ENCODE data around the gene PEF1.

Gene PEF1

GRCh38 chr1:31617916-31618746 is 26.5 kb downstream of the PEF1 start:
- Histone ChIP-seq H3K27ac (ENCODE audit: low read length) (no peak overlapping the region), H3K4me3 (ENCODE audit: low read length) (peak overlapping the region; percentile 71), H3K4me1 (ENCODE audit: control insufficient read depth, low read depth, low read length) (no peaks in the 10 kb centered on the region), H3K9me3 (ENCODE audit: control insufficient read depth, low read depth, low read length) (no peaks in the 10 kb centered on the region), H3K9ac (ENCODE audit: low read length) (peak overlapping the region; percentile 25), H3K27me3 (ENCODE audit: control insufficient read depth, insufficient read depth, low read length) (peaks cover 28% of the 10 kb centered on the region), H3K36me3 (ENCODE audit: control insufficient read depth, low read depth, low read length) (no peaks in the 10 kb centered on the region)

DNA sequence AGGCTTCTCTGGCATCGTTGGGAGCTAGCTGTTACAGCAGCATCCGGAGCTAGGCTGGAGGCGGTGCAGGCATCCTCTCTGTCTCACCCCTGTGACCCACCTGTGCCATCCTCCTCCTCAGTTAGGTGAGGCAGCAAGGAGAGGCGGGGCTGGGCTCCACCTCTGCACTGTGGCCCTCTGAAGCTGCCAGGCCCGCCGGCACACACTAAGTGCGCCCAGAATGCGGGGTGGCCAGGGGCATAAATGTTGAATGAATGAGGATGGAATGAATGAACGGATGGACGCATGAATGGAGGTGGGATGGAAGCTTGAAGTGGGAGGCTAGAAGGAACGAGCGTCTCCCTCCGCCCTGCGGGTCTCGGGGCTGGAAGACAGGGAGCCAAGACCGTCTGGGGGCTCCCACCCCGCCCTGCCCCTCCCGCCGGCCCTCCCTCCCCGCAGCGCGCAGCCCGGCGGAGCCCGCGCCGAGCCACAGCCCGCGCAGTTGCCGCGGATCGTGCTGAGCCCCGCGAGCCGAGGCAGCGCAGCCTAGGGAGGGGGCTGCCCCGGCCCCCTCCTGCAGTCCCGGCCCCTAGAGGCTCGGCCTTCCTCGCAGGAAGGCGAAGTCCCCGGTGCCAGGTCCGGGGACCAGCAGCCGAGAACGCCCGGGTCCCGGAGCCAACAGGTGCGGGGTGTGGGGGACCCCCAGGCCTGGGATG is 27.3 kb downstream of the PEF1 start, which contains the start of gene HCRTR1:
HCRTR1 (plus strand) TSS at position 472 of the 698 bp plus-strand sequence. CDS start 1,504 bp downstream, outside the sequence.
- Histone ChIP-seq H3K9me3 (ENCODE audit: control insufficient read depth, low read depth, low read length) (no peaks in the 10 kb centered on the region), H3K36me3 (ENCODE audit: control insufficient read depth, low read depth, low read length) (no peaks in the 10 kb centered on the region), H3K4me1 (ENCODE audit: control insufficient read depth, low read depth, low read length) (no peaks in the 10 kb centered on the region), H3K27me3 (ENCODE audit: control insufficient read depth, insufficient read depth, low read length) (peaks cover 28% of the 10 kb centered on the region), H3K27ac (ENCODE audit: low read length) (no peak within 1 kb of the TSS), H3K4me3 (ENCODE audit: low read length) (peak within 1 kb of the TSS; percentile 71), H3K9ac (ENCODE audit: low read length) (peak within 1 kb of the TSS; percentile 25)

GRCh38 chr1:31615939-31616338 is 28.7 kb downstream of the PEF1 start:
- no peak overlapping the region for H3K27ac ChIP-seq (ENCODE audit: low read length)
- no peaks in the 10 kb centered on the region for H3K36me3 ChIP-seq (ENCODE audit: control insufficient read depth, low read depth, low read length)
- peaks cover 28% of the 10 kb centered on the region for H3K27me3 ChIP-seq (ENCODE audit: control insufficient read depth, insufficient read depth, low read length)
- H3K9ac ChIP-seq (ENCODE audit: low read length) = no peak overlapping the region
- H3K4me3 ChIP-seq (ENCODE audit: low read length) = no peak overlapping the region
- H3K9me3 ChIP-seq (ENCODE audit: control insufficient read depth, low read depth, low read length) = no peaks in the 10 kb centered on the region
- no peaks in the 10 kb centered on the region for H3K4me1 ChIP-seq (ENCODE audit: control insufficient read depth, low read depth, low read length)

DNA sequence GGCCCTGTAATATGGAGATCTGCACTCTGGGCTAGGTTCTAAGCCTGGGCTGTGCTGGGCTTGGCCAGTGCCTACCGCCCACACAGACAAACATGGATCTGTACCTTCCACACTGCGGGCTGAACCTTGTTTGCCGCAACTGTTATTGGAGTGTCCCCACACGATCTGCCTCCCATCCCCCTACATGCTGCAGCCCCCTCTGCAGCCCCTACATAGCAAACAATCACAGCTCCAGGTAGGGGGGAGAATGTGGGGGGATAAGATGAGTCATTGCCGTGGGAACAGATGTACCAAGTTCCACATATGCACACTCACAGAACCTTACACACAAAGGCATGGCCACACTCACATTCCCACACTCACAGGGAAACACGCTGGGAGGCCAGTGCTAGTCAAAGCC is 29.3 kb downstream of the PEF1 start:
- Histone ChIP-seq H3K36me3 (ENCODE audit: control insufficient read depth, low read depth, low read length) (no peaks in the 10 kb centered on the region), H3K4me1 (ENCODE audit: control insufficient read depth, low read depth, low read length) (no peaks in the 10 kb centered on the region), H3K9ac (ENCODE audit: low read length) (no peak overlapping the region), H3K9me3 (ENCODE audit: control insufficient read depth, low read depth, low read length) (no peaks in the 10 kb centered on the region), H3K27me3 (ENCODE audit: control insufficient read depth, insufficient read depth, low read length) (peaks cover 28% of the 10 kb centered on the region), H3K27ac (ENCODE audit: low read length) (no peak overlapping the region), H3K4me3 (ENCODE audit: low read length) (no peak overlapping the region)

GRCh38 chr1:31614414-31615005 is 30.2 kb downstream of the PEF1 start:
- no peak overlapping the region for H3K27ac ChIP-seq (ENCODE audit: low read length)

DNA sequence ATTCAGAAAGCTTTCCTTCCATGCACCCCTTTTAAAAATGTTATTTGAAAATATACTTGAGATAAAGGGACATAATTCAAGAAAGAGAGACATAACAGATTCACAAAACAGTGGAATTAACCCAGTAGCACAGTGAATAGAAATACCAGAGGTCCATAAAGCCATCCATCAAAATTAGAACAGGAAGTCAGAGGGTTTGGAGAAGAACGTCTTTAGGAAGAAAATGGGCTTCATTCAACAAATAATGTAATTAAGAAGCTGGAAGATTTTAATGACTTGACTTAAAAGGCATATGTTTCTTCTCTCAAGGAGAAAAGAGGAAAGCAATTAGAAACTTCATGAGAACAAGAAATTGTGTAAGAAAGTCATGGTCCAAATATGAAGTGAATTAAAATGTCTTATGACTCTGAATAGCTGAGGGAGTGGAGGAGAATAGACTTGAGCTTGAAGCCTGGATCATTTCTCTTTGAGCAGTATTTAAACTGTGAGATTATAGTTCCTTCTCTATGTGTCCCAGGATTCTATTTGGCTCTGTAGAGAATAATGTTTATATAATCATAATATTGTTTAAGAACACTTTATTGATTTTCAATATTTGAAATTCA is 35.1 kb downstream of the PEF1 start:
- H3K27ac ChIP-seq (ENCODE audit: low read length) = no peak overlapping the region
- no peaks in the 10 kb centered on the region for H3K36me3 ChIP-seq (ENCODE audit: control insufficient read depth, low read depth, low read length)
- H3K9ac ChIP-seq (ENCODE audit: low read length) = no peak overlapping the region
- H3K4me1 ChIP-seq (ENCODE audit: control insufficient read depth, low read depth, low read length) = no peaks in the 10 kb centered on the region
- H3K9me3 ChIP-seq (ENCODE audit: control insufficient read depth, low read depth, low read length) = no peaks in the 10 kb centered on the region
- no peaks in the 10 kb centered on the region for H3K27me3 ChIP-seq (ENCODE audit: control insufficient read depth, insufficient read depth, low read length)
- H3K4me3 ChIP-seq (ENCODE audit: low read length) = no peak overlapping the region

More at GRCh38 chr1:31614414-31615005, 30.2 kb downstream of the PEF1 start:
- Histone ChIP-seq H3K36me3 (ENCODE audit: control insufficient read depth, low read depth, low read length) (no peaks in the 10 kb centered on the region), H3K4me3 (ENCODE audit: low read length) (no peak overlapping the region), H3K9ac (ENCODE audit: low read length) (no peak overlapping the region), H3K9me3 (ENCODE audit: control insufficient read depth, low read depth, low read length) (no peaks in the 10 kb centered on the region), H3K4me1 (ENCODE audit: control insufficient read depth, low read depth, low read length) (no peaks in the 10 kb centered on the region), H3K27me3 (ENCODE audit: control insufficient read depth, insufficient read depth, low read length) (peaks cover 28% of the 10 kb centered on the region)

- no peak overlapping the region for H3K4me3 ChIP-seq (ENCODE audit: low read length)
- no peak overlapping the region for H3K27ac ChIP-seq (ENCODE audit: low read length)
- H3K9me3 ChIP-seq (ENCODE audit: control insufficient read depth, low read depth, low read length) = no peaks in the 10 kb centered on the region
- H3K27me3 ChIP-seq (ENCODE audit: control insufficient read depth, insufficient read depth, low read length) = no peaks in the 10 kb centered on the region
- no peaks in the 10 kb centered on the region for H3K36me3 ChIP-seq (ENCODE audit: control insufficient read depth, low read depth, low read length)
- no peak overlapping the region for H3K9ac ChIP-seq (ENCODE audit: low read length)
- H3K4me1 ChIP-seq (ENCODE audit: control insufficient read depth, low read depth, low read length) = no peaks in the 10 kb centered on the region
These were observed 37.3 kb downstream of the PEF1 start for GRCh38 chr1:31607360-31607759.

DNA sequence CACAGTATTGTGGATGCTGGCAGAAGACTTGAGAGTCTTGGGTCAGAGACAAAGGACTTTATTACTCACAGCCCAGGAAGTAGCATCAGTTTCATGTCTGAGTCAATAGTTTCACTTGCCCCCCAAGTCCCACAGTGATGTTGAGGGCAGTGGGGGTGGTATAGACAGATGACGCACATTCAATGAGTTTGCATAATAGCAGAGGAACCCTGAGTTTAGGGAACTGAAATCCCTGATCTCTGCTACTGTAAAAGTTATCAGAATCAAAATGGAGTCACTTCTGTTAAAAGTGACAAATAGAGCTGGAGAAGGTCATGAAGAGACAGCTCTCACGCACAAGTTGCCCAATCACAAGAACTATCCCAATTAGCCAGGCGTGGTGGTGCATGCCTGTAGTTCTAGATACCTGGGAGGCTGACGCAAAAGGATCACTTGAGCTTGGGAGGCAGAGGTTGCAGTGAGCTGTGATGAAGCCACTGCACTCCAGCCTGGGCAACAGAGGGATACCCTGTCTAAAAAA is 38.7 kb downstream of the PEF1 start:
- Histone ChIP-seq H3K4me1 (ENCODE audit: control insufficient read depth, low read depth, low read length) (no peaks in the 10 kb centered on the region), H3K9me3 (ENCODE audit: control insufficient read depth, low read depth, low read length) (no peaks in the 10 kb centered on the region), H3K27me3 (ENCODE audit: control insufficient read depth, insufficient read depth, low read length) (no peaks in the 10 kb centered on the region), H3K9ac (ENCODE audit: low read length) (no peak overlapping the region), H3K36me3 (ENCODE audit: control insufficient read depth, low read depth, low read length) (no peaks in the 10 kb centered on the region), H3K4me3 (ENCODE audit: low read length) (no peak overlapping the region), H3K27ac (ENCODE audit: low read length) (no peak overlapping the region)

DNA sequence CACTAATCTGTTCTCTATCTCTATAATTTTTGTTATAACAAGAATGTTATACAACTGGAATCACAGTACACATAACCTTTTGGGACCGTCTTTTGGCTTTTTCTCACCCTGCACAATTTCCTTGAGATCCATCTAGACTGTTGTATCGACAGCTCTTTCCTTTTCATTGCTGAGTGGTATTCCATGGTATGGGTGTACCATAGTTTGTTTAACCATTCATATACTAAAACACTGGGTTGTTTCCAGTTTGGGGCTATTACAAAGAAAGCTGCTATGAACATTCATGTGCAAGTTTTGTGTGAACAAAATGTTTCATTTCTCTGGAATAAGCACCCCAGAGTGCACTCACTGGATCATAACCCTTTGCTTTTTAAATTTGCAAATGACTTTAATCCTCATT is 42.6 kb downstream of the PEF1 start:
- Histone ChIP-seq H3K9me3 (ENCODE audit: control insufficient read depth, low read depth, low read length) (no peaks in the 10 kb centered on the region), H3K4me3 (ENCODE audit: low read length) (no peak overlapping the region), H3K4me1 (ENCODE audit: control insufficient read depth, low read depth, low read length) (no peaks in the 10 kb centered on the region), H3K27me3 (ENCODE audit: control insufficient read depth, insufficient read depth, low read length) (no peaks in the 10 kb centered on the region), H3K27ac (ENCODE audit: low read length) (no peak overlapping the region), H3K36me3 (ENCODE audit: control insufficient read depth, low read depth, low read length) (no peaks in the 10 kb centered on the region), H3K9ac (ENCODE audit: low read length) (no peak overlapping the region)

DNA sequence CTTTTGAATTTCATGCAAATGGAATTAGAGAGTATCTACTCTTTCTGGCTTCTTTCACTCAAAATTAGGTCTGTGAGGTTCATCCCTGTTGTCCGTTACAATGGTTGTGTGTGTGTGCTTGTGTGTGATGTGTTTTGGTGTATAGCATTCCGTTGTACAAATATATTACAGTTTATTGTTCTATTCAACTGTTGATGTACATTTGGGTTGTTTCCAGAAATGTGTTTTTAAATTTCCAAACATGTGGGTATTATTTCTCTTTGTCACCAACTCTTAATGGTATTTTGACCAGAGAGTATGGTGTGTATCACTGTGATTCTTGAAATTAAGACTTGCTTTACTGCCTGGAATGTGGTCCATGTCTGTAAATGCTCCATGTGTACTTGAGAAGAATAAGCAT is 44.0 kb downstream of the PEF1 start:
- Histone ChIP-seq H3K27ac (ENCODE audit: low read length) (no peak overlapping the region), H3K4me1 (ENCODE audit: control insufficient read depth, low read depth, low read length) (no peaks in the 10 kb centered on the region), H3K9ac (ENCODE audit: low read length) (no peak overlapping the region), H3K4me3 (ENCODE audit: low read length) (no peak overlapping the region), H3K27me3 (ENCODE audit: control insufficient read depth, insufficient read depth, low read length) (no peaks in the 10 kb centered on the region), H3K36me3 (ENCODE audit: control insufficient read depth, low read depth, low read length) (no peaks in the 10 kb centered on the region), H3K9me3 (ENCODE audit: control insufficient read depth, low read depth, low read length) (no peaks in the 10 kb centered on the region)

GRCh38 chr1:31598980-31599379 is 45.7 kb downstream of the PEF1 start:
- H3K36me3 ChIP-seq (ENCODE audit: control insufficient read depth, low read depth, low read length) = no peaks in the 10 kb centered on the region
- no peaks in the 10 kb centered on the region for H3K4me1 ChIP-seq (ENCODE audit: control insufficient read depth, low read depth, low read length)
- no peaks in the 10 kb centered on the region for H3K9me3 ChIP-seq (ENCODE audit: control insufficient read depth, low read depth, low read length)
- no peak overlapping the region for H3K9ac ChIP-seq (ENCODE audit: low read length)
- H3K27ac ChIP-seq (ENCODE audit: low read length) = no peak overlapping the region
- no peaks in the 10 kb centered on the region for H3K27me3 ChIP-seq (ENCODE audit: control insufficient read depth, insufficient read depth, low read length)
- H3K4me3 ChIP-seq (ENCODE audit: low read length) = no peak overlapping the region
